ENCODE data around the gene C2orf72. TPM values are rescaled to one million over a fixed set of nuclear protein-coding genes. Genes with fewer than 3 reads are reported as not detected.
"Not testable (repeated sequence)": the region's sequence is repeated elsewhere in the genome, so short reads cannot be mapped to it uniquely, and the experiment has no call there.

The C2orf72 gene
- total and polyA plus RNA-seq, 2 experiments from 2014 or later, result 5.3 to 5.4 TPM

DNA sequence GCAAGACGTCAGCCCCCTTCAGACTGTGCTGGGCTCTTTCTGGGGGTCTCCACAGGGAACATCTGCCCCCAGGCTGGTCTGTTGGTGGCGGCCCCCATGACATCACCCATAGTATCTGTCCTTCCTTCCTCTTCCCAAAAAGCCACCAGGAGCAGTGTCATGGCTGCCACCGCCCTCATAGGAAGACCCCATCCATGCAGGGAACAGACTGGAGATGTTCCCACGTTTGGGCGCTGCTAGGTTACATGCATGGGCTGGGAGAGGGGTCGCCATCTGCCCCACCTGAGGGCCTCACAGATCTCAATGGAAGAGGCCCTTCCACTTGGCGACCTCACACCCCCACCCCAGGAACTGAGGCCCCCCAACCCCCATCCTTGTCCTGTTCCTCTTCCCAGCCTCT lies 36.3 kb upstream of the C2orf72 start:
- TF ChIP-seq, protein P1, sequence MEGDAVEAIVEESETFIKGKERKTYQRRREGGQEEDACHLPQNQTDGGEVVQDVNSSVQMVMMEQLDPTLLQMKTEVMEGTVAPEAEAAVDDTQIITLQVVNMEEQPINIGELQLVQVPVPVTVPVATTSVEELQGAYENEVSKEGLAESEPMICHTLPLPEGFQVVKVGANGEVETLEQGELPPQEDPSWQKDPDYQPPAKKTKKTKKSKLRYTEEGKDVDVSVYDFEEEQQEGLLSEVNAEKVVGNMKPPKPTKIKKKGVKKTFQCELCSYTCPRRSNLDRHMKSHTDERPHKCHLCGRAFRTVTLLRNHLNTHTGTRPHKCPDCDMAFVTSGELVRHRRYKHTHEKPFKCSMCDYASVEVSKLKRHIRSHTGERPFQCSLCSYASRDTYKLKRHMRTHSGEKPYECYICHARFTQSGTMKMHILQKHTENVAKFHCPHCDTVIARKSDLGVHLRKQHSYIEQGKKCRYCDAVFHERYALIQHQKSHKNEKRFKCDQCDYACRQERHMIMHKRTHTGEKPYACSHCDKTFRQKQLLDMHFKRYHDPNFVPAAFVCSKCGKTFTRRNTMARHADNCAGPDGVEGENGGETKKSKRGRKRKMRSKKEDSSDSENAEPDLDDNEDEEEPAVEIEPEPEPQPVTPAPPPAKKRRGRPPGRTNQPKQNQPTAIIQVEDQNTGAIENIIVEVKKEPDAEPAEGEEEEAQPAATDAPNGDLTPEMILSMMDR (IDR thresholded peaks at IDR 0.05; ENCODE audit: low read depth, low read length), result no peak

GRCh38 chr2:231001921-231002320 lies 35.4 kb upstream of the C2orf72 start:
- Histone ChIP-seq H3K4me1 (ENCODE audit: low read depth) (no peaks in the 10 kb centered on the region), H3K36me3 (no peaks in the 10 kb centered on the region), H3K27ac (no peak overlapping the region), H3K4me3 (no peak overlapping the region), H3K9me3 (ENCODE audit: low read depth) (no peaks in the 10 kb centered on the region), H3K27me3 (peaks cover 23% of the 10 kb centered on the region)
- TF ChIP-seq, protein P1 (IDR thresholded peaks at IDR 0.05; ENCODE audit: low read depth, low read length), result no peak
- no peak for DNase-seq (ENCODE audit: low read depth in 1 of 2, low spot score in 1 of 2)

More for the DNA sequence above, 36.3 kb upstream of the C2orf72 start:
- Histone ChIP-seq H3K27ac (no peak overlapping the region), H3K27me3 (peaks cover 23% of the 10 kb centered on the region), H3K9me3 (ENCODE audit: low read depth) (no peaks in the 10 kb centered on the region), H3K4me3 (no peak overlapping the region), H3K4me1 (ENCODE audit: low read depth) (no peaks in the 10 kb centered on the region), H3K36me3 (no peaks in the 10 kb centered on the region)
- DNase-seq (ENCODE audit: low read depth in 1 of 2, low spot score in 1 of 2), result no peak

DNA sequence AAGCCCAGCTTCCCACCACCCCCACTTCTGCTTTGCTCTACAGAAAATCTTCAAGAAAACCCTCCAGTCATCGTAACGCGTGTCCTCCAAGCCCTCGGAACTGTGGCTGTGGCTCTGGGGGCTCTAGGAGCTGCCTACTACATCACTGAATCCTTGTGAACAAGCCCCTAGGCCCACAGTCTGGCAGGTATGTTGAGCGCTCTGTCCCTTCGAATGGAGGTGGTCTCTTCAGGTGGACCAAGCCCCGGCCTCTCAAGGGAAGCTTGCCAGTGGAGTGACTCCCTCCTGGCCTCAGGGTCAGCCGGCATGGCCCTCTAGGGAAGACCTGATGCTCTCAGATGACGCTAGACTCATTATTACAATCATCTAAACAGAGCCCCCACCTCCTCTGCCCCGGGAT lies 34.7 kb upstream of the C2orf72 start:
- H3K36me3 ChIP-seq, result no peaks in the 10 kb centered on the region
- no peak overlapping the region for H3K4me3 ChIP-seq
- H3K4me1 ChIP-seq (ENCODE audit: low read depth), result no peaks in the 10 kb centered on the region
- no peak overlapping the region for H3K27ac ChIP-seq
- peaks cover 23% of the 10 kb centered on the region for H3K27me3 ChIP-seq
- no peak for DNase-seq (ENCODE audit: low read depth in 1 of 2, low spot score in 1 of 2)
- TF ChIP-seq, protein P1 (IDR thresholded peaks at IDR 0.05; ENCODE audit: low read depth, low read length), result no peak
- H3K9me3 ChIP-seq (ENCODE audit: low read depth), result no peaks in the 10 kb centered on the region

- Histone ChIP-seq H3K36me3 (no peaks in the 10 kb centered on the region), H3K27me3 (peaks cover 23% of the 10 kb centered on the region), H3K4me1 (ENCODE audit: low read depth) (no peaks in the 10 kb centered on the region), H3K4me3 (no peak overlapping the region), H3K9me3 (ENCODE audit: low read depth) (no peaks in the 10 kb centered on the region), H3K27ac (no peak overlapping the region)
- no peak for DNase-seq (ENCODE audit: low read depth in 1 of 2, low spot score in 1 of 2)
- TF ChIP-seq, protein P1 (IDR thresholded peaks at IDR 0.05; ENCODE audit: low read depth, low read length), result no peak
Measured at GRCh38 chr2:231003186-231003585, 34.1 kb upstream of the C2orf72 start.

DNA sequence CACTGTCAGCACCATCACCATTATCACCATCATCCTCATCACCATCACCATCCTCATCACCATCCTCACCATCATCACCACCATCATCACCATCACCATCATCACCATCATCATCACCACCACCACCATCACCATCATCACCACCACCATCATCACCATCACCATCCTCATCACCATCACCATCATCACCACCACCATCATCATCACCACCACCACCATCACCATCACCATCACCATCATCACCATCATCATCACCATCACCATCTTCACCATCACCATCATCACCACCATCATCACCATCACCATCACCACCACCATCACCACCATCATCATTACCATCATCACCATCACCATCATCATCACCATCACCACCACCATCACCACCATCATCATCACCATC lies 32.4 kb upstream of the C2orf72 start:
- H3K9me3 ChIP-seq (ENCODE audit: low read depth), result not testable (repeated sequence)

DNA sequence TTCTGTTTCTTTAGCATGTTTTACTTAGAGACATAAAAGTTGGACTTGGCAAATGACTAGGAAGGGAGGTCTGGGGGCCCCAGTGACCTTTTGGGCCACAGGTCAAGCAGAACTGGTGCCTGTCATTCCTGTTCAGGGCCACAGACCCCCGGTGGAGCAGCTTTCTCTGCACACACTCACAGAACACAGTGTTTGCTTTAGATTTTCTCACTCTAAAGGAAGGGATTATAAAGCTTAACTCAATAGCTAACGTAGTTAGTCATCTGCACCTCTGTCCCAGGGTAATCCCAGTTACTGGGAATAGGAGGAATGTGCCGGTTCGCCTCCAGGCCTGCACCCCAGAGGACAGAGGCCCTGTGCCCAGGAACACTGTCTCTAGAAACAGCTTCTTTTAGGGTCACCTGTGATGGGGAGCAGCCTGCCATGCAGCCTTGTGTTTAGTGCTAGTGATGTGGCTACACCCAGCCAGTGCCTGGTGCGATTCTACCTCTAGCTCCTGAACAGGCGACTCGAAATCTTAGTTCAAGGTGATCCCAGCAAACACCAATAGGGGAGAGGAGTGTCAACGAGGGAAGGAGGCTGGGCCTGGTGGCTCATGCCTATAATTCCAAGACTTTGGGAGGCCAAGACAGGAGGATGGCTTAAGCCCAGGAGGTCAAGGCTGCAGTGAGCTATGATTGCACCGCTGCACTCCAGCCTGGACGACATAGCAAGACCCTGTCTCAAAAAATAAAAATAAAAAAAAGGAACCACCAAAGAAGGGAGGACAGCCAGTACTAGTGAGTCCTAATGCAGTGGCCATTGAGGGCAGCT lies 29.8 kb upstream of the C2orf72 start:
- no peak overlapping the region for H3K27ac ChIP-seq
- no peak overlapping the region for H3K4me3 ChIP-seq
- H3K9me3 ChIP-seq (ENCODE audit: low read depth), result no peaks in the 10 kb centered on the region
- DNase-seq (ENCODE audit: low read depth in 1 of 2, low spot score in 1 of 2), result no peak
- H3K36me3 ChIP-seq, result no peaks in the 10 kb centered on the region
- H3K27me3 ChIP-seq, result peaks cover 5% of the 10 kb centered on the region
- H3K4me1 ChIP-seq (ENCODE audit: low read depth), result no peaks in the 10 kb centered on the region
- TF ChIP-seq, protein P1 (IDR thresholded peaks at IDR 0.05; ENCODE audit: low read depth, low read length), result no peak

More for the DNA sequence above, 32.4 kb upstream of the C2orf72 start:
- H3K4me3 ChIP-seq; DNase-seq (ENCODE audit: low read depth in 1 of 2, low spot score in 1 of 2); H3K27ac ChIP-seq; H3K36me3 ChIP-seq; H3K4me1 ChIP-seq (ENCODE audit: low read depth): not testable (repeated sequence)
- H3K27me3 ChIP-seq, result peaks cover 13% of the 10 kb centered on the region

Measured in cardiac muscle cell (in vitro differentiated cells and primary cell).